ENCODE results near the gene KRT16.

DNA sequence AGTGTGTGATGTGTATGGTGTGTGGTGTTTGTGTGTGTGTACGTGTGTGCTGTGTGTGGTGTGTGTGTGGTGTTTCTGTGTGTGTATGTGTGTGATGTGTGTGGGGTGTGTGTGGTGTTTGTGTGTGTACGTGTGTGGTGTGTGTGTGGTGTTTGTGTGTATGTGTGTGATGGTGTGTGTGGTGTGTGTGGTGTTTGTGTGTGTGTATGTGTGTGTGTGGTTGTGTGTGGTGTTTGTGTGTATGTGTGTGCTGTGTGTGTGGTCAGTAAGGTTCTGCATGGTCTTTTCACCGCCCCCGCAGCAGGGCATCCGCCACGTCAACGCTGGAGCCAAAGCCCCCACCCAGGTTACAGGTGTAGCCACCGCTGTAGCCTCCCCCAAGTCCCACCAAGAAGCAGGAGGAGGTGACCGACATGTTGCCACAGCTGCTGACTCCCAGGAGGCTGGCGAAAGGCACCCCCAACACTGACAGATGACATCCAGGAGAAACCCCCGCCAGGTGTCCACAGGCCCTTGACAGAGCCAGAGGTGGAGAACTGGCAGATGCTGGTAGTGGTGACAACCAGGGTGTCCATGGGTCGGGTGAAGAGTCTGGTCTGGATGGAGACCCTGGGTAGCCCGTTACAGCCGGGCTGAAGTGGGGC, 21.1 kb upstream of the KRT16 start:
- TF ChIP-seq, protein P1, sequence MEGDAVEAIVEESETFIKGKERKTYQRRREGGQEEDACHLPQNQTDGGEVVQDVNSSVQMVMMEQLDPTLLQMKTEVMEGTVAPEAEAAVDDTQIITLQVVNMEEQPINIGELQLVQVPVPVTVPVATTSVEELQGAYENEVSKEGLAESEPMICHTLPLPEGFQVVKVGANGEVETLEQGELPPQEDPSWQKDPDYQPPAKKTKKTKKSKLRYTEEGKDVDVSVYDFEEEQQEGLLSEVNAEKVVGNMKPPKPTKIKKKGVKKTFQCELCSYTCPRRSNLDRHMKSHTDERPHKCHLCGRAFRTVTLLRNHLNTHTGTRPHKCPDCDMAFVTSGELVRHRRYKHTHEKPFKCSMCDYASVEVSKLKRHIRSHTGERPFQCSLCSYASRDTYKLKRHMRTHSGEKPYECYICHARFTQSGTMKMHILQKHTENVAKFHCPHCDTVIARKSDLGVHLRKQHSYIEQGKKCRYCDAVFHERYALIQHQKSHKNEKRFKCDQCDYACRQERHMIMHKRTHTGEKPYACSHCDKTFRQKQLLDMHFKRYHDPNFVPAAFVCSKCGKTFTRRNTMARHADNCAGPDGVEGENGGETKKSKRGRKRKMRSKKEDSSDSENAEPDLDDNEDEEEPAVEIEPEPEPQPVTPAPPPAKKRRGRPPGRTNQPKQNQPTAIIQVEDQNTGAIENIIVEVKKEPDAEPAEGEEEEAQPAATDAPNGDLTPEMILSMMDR (IDR thresholded peaks at IDR 0.05): no peak
- no peak for TF ChIP-seq POLR2A (IDR thresholded peaks at IDR 0.05)
- TF ChIP-seq POLR2AphosphoS5 (IDR thresholded peaks at IDR 0.05): no peak

Data from prostate gland (tissue), 2 donors.